HG03139 (cell line): Measurements from ENCODE around the gene STOX2.
"Not testable (repeated sequence)": the region's sequence is repeated elsewhere in the genome, so short reads cannot be mapped to it uniquely, and the experiment has no call there.

Source experiments
- ATAC-seq: cut with Tn5 transposase; IDR thresholded peaks from one replicate; pipeline ENCODE4 v1.9.1; 2021; ENCODE audit not compliant: unreplicated experiment

Gene STOX2

DNA sequence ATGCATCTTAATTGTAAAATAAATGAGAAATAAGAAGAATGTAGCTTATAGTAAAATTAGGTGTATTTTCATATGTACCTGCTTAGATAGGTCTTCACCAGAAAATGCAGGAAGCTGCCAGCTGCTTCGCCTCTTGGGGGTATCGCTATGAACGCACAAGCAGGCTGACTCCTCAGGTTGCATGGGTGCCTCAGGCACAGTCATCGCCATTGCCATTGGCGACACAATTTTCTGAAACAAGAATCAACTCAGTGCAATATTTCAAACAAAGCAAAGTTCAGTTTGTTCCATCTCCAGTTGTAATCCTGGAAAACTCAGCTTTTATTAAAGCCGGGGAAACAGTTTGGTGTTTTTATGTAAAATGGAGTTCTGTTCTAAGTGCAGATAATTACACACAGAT lies 29.7 kb downstream of the STOX2 start:
- ATAC-seq: no peak

DNA sequence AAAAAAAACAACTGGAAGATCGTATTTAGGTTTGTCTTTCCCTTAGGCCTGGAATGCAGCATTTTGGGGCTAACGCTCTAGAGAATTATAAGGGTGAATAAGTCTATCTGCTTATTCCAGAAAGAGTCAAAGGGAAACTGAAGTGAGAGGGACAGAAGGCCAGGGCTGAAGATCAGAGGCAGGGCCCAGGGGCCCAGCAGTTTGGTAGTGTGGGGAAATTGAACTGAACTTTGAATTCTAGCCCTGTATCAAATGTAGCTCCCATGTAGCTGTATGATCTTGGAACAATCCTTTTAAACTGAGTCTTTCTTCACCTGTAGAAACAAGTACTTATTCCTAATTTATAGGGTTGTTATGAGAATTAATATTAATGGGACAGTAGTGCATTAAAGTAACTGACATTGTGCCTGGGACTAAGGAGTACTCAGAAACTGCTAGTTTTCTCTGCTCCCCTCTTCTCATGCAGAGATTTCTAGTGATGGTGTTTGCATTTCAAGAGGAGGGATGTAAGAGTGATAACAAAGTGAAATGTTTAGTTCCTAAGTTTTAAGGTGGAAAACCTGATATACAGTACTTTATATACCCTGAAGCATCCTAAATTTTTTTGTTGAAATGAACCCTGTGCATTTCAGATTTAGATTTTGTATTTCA lies 30.4 kb downstream of the STOX2 start:
- ATAC-seq: no peak

DNA sequence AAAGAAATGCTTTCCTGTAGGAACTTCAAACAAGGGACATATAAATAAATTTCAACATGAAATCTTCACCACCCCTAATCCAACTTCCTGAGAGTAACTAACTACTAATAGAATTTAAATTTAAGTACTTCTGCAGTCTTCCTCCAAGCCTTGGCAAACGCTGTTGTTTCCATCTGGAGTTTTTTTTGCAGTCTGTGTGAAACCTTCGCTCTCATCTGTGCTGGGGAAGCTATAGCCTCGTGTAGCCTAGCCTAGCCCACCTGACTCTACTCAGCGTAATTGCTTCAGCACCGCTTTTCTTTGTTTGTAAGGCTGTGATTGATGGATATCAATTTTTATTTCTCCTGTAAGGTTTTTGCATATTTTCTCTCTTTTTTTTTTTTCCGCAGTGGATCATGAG lies 30.9 kb downstream of the STOX2 start:
- ATAC-seq: no peak

- ATAC-seq: no peak
Measured at GRCh38 chr4:183936574-183937345, 31.7 kb downstream of the STOX2 start.

- ATAC-seq: no peak
Measured at GRCh38 chr4:183940864-183941263, 35.8 kb downstream of the STOX2 start.

DNA sequence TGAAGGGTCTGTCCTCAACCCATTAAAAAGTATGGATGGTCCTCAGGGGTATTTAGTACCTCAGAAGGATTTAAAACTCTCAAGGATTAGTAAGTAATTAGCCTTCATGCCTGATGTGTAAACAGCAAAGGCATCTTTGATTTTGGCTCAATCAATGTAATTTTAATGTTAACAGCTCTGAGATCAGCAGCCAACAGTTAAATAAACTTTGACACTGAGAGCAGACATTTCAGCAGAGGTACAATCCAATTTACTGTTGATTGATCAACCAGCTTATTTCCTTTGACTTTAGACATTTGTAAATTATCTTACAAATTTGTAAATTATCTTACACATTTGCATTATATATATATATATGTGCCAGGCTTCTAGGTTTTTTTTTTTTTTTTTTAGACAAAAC lies 36.9 kb downstream of the STOX2 start:
- ATAC-seq: no peak

- ATAC-seq: no peak
Measured at GRCh38 chr4:183945741-183946140, 40.6 kb downstream of the STOX2 start.

- no peak for ATAC-seq
Measured at GRCh38 chr4:183950536-183950935, 45.4 kb downstream of the STOX2 start.

- ATAC-seq: not testable (repeated sequence)
Measured at GRCh38 chr4:183952652-183953051, 47.5 kb downstream of the STOX2 start.

GRCh38 chr4:183959319-183960045 lies 54.4 kb downstream of the STOX2 start:
- no peak for ATAC-seq

GRCh38 chr4:183960046-183960420 lies 54.9 kb downstream of the STOX2 start:
- ATAC-seq: no peak

DNA sequence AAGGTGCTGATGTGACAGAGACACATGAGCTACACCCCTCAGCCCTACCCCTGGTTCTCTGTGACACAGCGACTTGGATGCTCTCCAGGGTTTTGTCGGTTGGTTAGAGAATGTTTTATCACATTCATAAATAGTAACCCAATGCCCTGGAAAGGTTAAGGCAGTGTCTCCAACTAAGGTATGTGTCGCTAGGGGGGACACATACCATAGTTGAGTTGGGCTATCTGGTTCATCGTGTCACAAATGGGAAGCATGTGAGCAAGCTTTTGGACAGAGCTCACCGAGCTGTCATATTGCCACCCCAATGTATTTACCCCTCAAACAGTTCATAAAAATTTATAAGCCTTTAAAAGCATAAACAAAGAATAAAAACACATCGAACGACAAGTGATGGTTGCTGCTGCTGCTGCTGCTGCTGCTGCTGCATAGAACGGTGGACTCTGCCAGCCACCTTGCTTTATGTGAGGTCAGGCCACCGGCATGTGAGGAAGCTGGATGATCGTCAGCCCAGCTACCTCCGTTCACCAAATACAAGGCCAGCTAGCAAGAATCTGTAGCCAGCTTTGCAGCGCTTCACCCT lies 55.9 kb downstream of the STOX2 start:
- ATAC-seq: no peak

- no peak for ATAC-seq
Measured at GRCh38 chr4:183961795-183962194, 56.7 kb downstream of the STOX2 start.

- no peak for ATAC-seq
Measured at GRCh38 chr4:183962419-183962818, 57.3 kb downstream of the STOX2 start.

DNA sequence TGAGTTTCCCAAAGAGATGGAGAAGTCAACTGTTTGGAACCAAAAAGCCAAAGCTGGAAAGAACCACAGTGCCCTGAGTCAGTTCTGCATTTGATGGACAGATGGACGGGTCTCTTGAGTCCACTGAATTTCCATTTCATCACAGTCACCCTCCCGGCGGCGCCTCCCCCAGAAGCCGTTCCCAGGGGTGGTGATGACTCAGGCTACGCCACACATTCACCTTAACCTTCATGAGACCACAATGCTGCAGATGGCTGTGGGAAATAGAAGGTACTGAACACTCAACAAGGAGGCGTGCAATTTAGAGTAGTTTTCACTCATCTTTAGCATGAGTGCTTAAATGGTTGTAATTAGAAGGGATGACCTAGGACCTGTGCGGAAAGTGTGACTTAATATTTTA lies 61.3 kb downstream of the STOX2 start:
- ATAC-seq: no peak

- ATAC-seq: no peak
Measured at GRCh38 chr4:183967266-183967665, 62.2 kb downstream of the STOX2 start.

DNA sequence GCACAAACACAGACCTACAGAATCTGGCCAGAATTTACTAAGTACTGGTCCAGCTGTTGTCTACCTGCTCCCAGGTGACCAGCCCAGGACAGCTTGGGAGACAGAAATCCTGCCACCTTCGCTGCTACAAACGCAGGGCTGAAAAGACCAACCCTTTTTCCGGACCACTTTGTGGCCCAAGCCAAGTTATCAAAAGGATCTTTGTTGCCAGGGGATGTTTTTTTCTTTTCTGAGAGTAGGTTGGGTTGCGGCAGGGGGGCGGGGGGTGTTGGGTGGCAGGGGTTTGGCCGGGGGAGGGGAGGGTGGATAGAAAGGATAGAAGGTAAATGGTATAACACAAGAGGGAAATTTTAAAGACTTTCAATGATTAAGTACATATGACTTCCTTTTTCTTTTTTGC lies 63.4 kb downstream of the STOX2 start:
- no peak for ATAC-seq

DNA sequence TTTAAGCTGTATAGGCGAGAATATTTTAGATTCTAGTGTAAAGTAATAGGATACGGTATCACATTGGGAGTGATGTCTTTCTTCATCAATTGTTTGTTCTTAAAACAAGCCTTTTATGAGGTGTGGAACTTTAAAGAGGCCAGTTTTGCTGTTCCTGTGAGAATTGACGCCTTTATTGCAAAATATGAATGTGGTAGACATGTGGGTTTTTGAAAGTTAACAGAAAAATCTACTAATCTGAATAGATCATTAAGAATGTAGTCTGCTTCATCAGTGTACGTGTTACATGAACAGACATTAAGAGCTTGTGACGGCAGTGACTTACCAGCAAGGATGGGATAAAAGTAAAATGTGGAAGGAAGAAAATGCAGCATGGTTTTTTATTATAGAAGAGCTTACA lies 63.8 kb downstream of the STOX2 start:
- ATAC-seq: no peak

GRCh38 chr4:183969596-183969995 lies 64.5 kb downstream of the STOX2 start:
- no peak for ATAC-seq

- no peak for ATAC-seq
Measured at GRCh38 chr4:183971929-183972490, 66.9 kb downstream of the STOX2 start.

DNA sequence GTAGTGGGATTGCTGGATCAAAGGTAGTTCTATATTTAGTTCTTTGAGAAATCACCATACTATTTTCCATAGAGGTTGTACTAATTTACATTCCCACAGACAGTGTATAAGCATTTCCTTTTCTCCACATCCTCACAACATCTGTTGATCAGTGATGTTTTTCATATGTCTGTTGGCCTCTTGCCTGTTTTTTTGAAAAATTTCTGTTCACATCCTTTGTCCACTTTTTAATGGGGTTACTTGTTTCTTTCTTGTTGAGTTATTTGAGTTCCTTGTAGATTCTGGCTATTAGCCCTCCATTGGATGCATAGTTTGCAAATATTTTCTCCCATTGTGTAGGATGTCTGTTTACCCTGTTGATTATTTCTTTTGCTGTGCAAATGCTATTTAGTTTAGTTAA lies 72.6 kb downstream of the STOX2 start:
- no peak for ATAC-seq
